Fibroblast of villous mesenchyme (primary cell): ENCODE data around the gene EIF3B. TPM values are rescaled to one million over a fixed set of nuclear protein-coding genes. Genes with fewer than 3 reads are reported as not detected.

Source experiments
- DNase-seq: peaks from one replicate; pipeline ENCODE4 v3.0.0-alpha.2; 2010; ENCODE audit warnings: low read depth
- H3K4me3 ChIP-seq: 2 replicates; pipeline ENCODE4 v1.5.1; 2011; ENCODE audit warnings: low read depth, mild to moderate bottlenecking, low read length
- small RNA-seq: library from RNA; depleted of rRNA; stranded (forward); fragments of <200 nt; gene quantifications from one replicate; pipeline ENCODE3, GENCODE V24; 2012
- total RNA-seq: library from RNA; depleted of rRNA; stranded (reverse); fragments of >200 nt; gene quantifications from 2 replicates; pipeline ENCODE4 v1.2.3, GENCODE V29; 2012
- TF ChIP-seq, protein P1 (sequence below): IDR thresholded peaks from 2 replicates; pipeline ENCODE4 v1.5.1; 2012; ENCODE audit warnings: low read depth, mild to moderate bottlenecking, low read length; ENCODE audit not compliant: insufficient read depth

The EIF3B gene
- total RNA-seq, 1 donor: 210 TPM

DNA sequence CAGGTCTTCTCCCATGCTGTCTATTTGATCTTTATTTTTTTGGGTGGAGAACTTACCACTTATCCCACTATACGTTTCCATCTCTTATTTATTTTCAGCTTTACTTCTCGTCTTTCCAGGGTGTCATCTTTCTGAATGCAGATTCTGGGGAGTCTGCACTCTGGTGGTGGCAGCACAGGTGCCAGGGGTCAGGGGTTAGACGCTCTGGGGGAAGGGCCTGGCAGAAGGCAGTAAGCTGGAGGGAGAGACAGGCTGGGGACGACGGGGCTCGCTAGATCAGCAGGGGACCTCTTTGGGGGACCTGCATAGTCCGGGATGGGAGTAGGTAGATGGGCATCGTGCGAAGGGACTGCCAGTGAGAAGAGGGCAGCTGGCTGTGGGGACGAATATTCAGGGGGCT is 71.1 kb downstream of the EIF3B start:
- DNase-seq: no peak
- TF ChIP-seq, protein P1, sequence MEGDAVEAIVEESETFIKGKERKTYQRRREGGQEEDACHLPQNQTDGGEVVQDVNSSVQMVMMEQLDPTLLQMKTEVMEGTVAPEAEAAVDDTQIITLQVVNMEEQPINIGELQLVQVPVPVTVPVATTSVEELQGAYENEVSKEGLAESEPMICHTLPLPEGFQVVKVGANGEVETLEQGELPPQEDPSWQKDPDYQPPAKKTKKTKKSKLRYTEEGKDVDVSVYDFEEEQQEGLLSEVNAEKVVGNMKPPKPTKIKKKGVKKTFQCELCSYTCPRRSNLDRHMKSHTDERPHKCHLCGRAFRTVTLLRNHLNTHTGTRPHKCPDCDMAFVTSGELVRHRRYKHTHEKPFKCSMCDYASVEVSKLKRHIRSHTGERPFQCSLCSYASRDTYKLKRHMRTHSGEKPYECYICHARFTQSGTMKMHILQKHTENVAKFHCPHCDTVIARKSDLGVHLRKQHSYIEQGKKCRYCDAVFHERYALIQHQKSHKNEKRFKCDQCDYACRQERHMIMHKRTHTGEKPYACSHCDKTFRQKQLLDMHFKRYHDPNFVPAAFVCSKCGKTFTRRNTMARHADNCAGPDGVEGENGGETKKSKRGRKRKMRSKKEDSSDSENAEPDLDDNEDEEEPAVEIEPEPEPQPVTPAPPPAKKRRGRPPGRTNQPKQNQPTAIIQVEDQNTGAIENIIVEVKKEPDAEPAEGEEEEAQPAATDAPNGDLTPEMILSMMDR: no peak
- H3K4me3 ChIP-seq: no peak overlapping the region

Small RNA genes lying within 50 kb of the gene (small RNA-seq; reads per million reads assigned to genes)
- not detected for gene AC004840.2

Other genes with a start within 250 kb of the EIF3B start
- gene MAD1L1, start 121.9 kb upstream of the EIF3B start, total RNA-seq: 43.6 and 67.6 TPM in 2 replicates
- gene MRM2, start 112.6 kb upstream of the EIF3B start, total RNA-seq: 18.4 and 19.0 TPM in 2 replicates
- 13.4 and 30.3 TPM in 2 replicates for gene NUDT1, start 112.6 kb upstream of the EIF3B start, total RNA-seq
- 17.7 and 21.3 TPM in 2 replicates for gene SNX8, start 40.4 kb upstream of the EIF3B start, total RNA-seq
- 2.6 and 3.5 TPM in 2 replicates for gene CHST12, start 48.8 kb downstream of the EIF3B start, total RNA-seq
- gene GRIFIN, start 121.6 kb downstream of the EIF3B start, total RNA-seq: not detected in 2 replicates
- gene LFNG, start 164.9 kb downstream of the EIF3B start, total RNA-seq: 7.4 and 10.8 TPM in 2 replicates
- gene BRAT1, start 200.7 kb downstream of the EIF3B start, total RNA-seq: 23.3 and 27.7 TPM in 2 replicates
- 13.2 and 13.4 TPM in 2 replicates for gene IQCE, start 204.2 kb downstream of the EIF3B start, total RNA-seq